CD14-positive monocyte (primary cell): ENCODE measurements around the gene VIPAS39. TPM values are rescaled to one million over a fixed set of nuclear protein-coding genes. Genes with fewer than 3 reads are reported as not detected.

Experiments used
- DNase-seq, 3 donors: peaks; one replicate each; pipeline ENCODE4 v3.0.0-alpha.2; 2011 to 2022
- H2AFZ ChIP-seq: 2 replicates; pipeline ENCODE4 v1.6.0; 2012; ENCODE audit warnings: mild to moderate bottlenecking, low read depth, low read length, inconsistent platforms; ENCODE audit not compliant: insufficient read depth, poor library complexity, severe bottlenecking
- H3K27ac ChIP-seq, 2 donors: 1 replicate in 1 of 2; 2 replicates in 1 of 2; pipeline ENCODE4 v1.5.1; 2012 to 2013; ENCODE audit warnings: low read length in 2 of 2, control low read depth in 1 of 2, inconsistent platforms in 1 of 2, low read depth in 1 of 2, mild to moderate bottlenecking in 1 of 2
- H3K27me3 ChIP-seq, 2 donors: one replicate each; pipeline versions ENCODE4 v1.6.0 to v1.6.1; 2011 to 2013; ENCODE audit warnings: low read length in 2 of 2; ENCODE audit not compliant: control insufficient read depth in 2 of 2, insufficient read depth in 2 of 2
- H3K36me3 ChIP-seq, 2 donors: replicated peaks in 1 of 2; 1 replicate in 1 of 2; 2 replicates in 1 of 2; pipeline versions ENCODE4 v1.5.1 to v1.6.1; 2012 to 2013; ENCODE audit warnings: low read length in 2 of 2, control low read depth in 1 of 2, inconsistent platforms in 1 of 2, mild to moderate bottlenecking in 1 of 2; ENCODE audit not compliant: insufficient read depth in 2 of 2, control insufficient read depth in 1 of 2
- H3K4me1 ChIP-seq, 2 donors: 1 replicate in 1 of 2; 2 replicates in 1 of 2; pipeline versions ENCODE4 v1.5.1 to v1.6.1; 2012 to 2013; ENCODE audit warnings: low read length in 2 of 2, control low read depth in 1 of 2, inconsistent platforms in 1 of 2, mild to moderate bottlenecking in 1 of 2, moderate library complexity in 1 of 2; ENCODE audit not compliant: insufficient read depth in 2 of 2, control insufficient read depth in 1 of 2
- H3K4me2 ChIP-seq: replicated peaks from 2 replicates; pipeline ENCODE3; 2012; ENCODE audit warnings: low read length, moderate library complexity, mild to moderate bottlenecking; ENCODE audit not compliant: poor library complexity, severe bottlenecking; ENCODE audit errors: extremely low read depth
- H3K4me3 ChIP-seq, 3 experiments: fragments of 200-600 bp in 1 of 3; sonication (generic) in 1 of 3; replicated peaks in 1 of 3; 1 replicate in 2 of 3; 2 replicates in 1 of 3; pipeline ENCODE4 v1.5.1; 2011 to 2013; ENCODE audit warnings: low read length in 3 of 3, mild to moderate bottlenecking in 3 of 3, control low read depth in 2 of 3, low read depth in 2 of 3, inconsistent platforms in 1 of 3, moderate library complexity in 1 of 3
- H3K79me2 ChIP-seq: 2 replicates; pipeline ENCODE4 v1.6.0; 2012; ENCODE audit warnings: mild to moderate bottlenecking, control low read depth, inconsistent platforms, low read length, moderate library complexity; ENCODE audit not compliant: insufficient read depth
- H3K9ac ChIP-seq: 2 replicates; pipeline ENCODE4 v1.6.0; 2017; ENCODE audit warnings: low read length, mild to moderate bottlenecking; ENCODE audit not compliant: insufficient read depth, poor library complexity, severe bottlenecking
- H3K9me3 ChIP-seq, 2 donors: replicated peaks in 1 of 2; 1 replicate in 1 of 2; 2 replicates in 1 of 2; pipeline versions ENCODE4 v1.5.1 to v1.6.1; 2012 to 2013; ENCODE audit warnings: low read length in 2 of 2, control low read depth in 1 of 2; ENCODE audit not compliant: control insufficient read depth in 1 of 2, insufficient read depth in 1 of 2
- H4K20me1 ChIP-seq: 2 replicates; pipeline ENCODE4 v1.6.0; 2012; ENCODE audit warnings: mild to moderate bottlenecking, low read length, control low read depth, moderate library complexity; ENCODE audit not compliant: insufficient read depth
- H3K27ac Mint-ChIP-seq, 7 donors: one replicate each; pipeline ENCODE4 v1.8.0; 2020; ENCODE audit warnings: mild to moderate bottlenecking in 7 of 7, mixed read lengths in 7 of 7, moderate library complexity in 6 of 7, inconsistent platforms in 2 of 7
- H3K27me3 Mint-ChIP-seq, 3 donors: one replicate each; pipeline ENCODE4 v1.8.0; 2021 to 2022; ENCODE audit warnings: low read depth in 3 of 3, mild to moderate bottlenecking in 3 of 3, mixed read lengths in 3 of 3, moderate library complexity in 3 of 3, inconsistent platforms in 1 of 3
- H3K36me3 Mint-ChIP-seq, 2 donors: one replicate each; pipeline ENCODE4 v1.8.0; 2020; ENCODE audit warnings: mixed read lengths in 2 of 2, inconsistent platforms in 1 of 2, mild to moderate bottlenecking in 1 of 2
- H3K4me1 Mint-ChIP-seq: one replicate; pipeline ENCODE4 v1.8.0; 2020; ENCODE audit warnings: mild to moderate bottlenecking, mixed read lengths
- H3K4me3 Mint-ChIP-seq, 2 donors: one replicate each; pipeline ENCODE4 v1.8.0; 2020; ENCODE audit warnings: mild to moderate bottlenecking in 2 of 2, mixed read lengths in 2 of 2, moderate library complexity in 1 of 2
- H3K9me3 Mint-ChIP-seq, 7 donors: one replicate each; pipeline ENCODE4 v1.8.0; 2020 to 2022; ENCODE audit warnings: mixed read lengths in 7 of 7, mild to moderate bottlenecking in 6 of 7, moderate library complexity in 6 of 7, inconsistent platforms in 2 of 7
- CTCF ChIP-seq: fragments of 200-600 bp; IDR thresholded peaks from one replicate; pipeline ENCODE4 v1.8.0; 2022; ENCODE audit warnings: antibody characterized with exemption, mild to moderate bottlenecking
- WGBS: methylation state at CpG from one replicate; pipeline ENCODE4 v1.1.5; 2013; ENCODE audit warnings: missing lambda C conversion rate; ENCODE audit not compliant: insufficient coverage; 5-methylcytosine and 5-hydroxymethylcytosine counted together
- intact Hi-C, 2 donors: fragments of 100-400 bp; cut with micrococcal nuclease; formaldehyde crosslinking; loops; one replicate each; pipeline versions ENCODE4 v1.15.0 to v1.15.1; 2023
- polyA plus RNA-seq, 3 donors: library from polyadenylated mRNA; depleted of rRNA in 1 of 3; unstranded in 2 of 3; stranded (reverse) in 1 of 3; fragments of 300-500 nt in 2 of 3; fragments of >200 nt in 1 of 3; fragmentation: Illumina TruSeq in 2 of 3; gene quantifications; 1 replicate in 2 of 3; 2 replicates in 1 of 3; pipeline ENCODE4 v1.2.3, GENCODE V29; 2012 to 2021

VIPAS39 gene
- polyA plus RNA-seq, 3 donors, result 8.1 to 17.8 (median 10.8) TPM

- no peaks in the 10 kb centered on the region for H3K9me3 ChIP-seq
- 100% methylated on average over 5 of the region's 7 CpGs for WGBS
- no peaks in the 10 kb centered on the region for H3K36me3 ChIP-seq
- no peak overlapping the region for H2AFZ ChIP-seq
- H3K36me3 Mint-ChIP-seq, result no peaks in the 10 kb centered on the region
- H3K4me1 ChIP-seq, result no peaks in the 10 kb centered on the region
- no peaks in the 10 kb centered on the region for H3K4me1 Mint-ChIP-seq
- peaks cover 1 to 2% (median 2%) of the 10 kb centered on the region in 3 donors for H3K27me3 Mint-ChIP-seq
- no peak overlapping the region for H3K27ac Mint-ChIP-seq
- no peak overlapping the region for H3K9ac ChIP-seq
- no peak for DNase-seq
- no peak overlapping the region for H3K4me2 ChIP-seq
- no peaks in the 10 kb centered on the region for H4K20me1 ChIP-seq
- no peaks in the 10 kb centered on the region for H3K79me2 ChIP-seq
- intact Hi-C loops, result no loop called here
- no peak overlapping the region for H3K4me3 ChIP-seq
- H3K27me3 ChIP-seq, result no peaks in the 10 kb centered on the region
- no peak overlapping the region for H3K4me3 Mint-ChIP-seq
- H3K27ac ChIP-seq, result no peak overlapping the region
- no peaks in the 10 kb centered on the region for H3K9me3 Mint-ChIP-seq
- TF ChIP-seq CTCF, result no peak
Observed at GRCh38 chr14:77488558-77488957, 31.2 kb upstream of the VIPAS39 start.

- TF ChIP-seq CTCF, result no peak
- intact Hi-C loops, result no loop called here
- WGBS, result 91% methylated on average over 4 of the region's 7 CpGs
Observed at GRCh38 chr14:77485901-77486678, 28.7 kb upstream of the VIPAS39 start.

More at GRCh38 chr14:77485901-77486678, 28.7 kb upstream of the VIPAS39 start:
- Histone ChIP-seq H3K9ac (no peak overlapping the region), H2AFZ (no peak overlapping the region), H3K79me2 (no peaks in the 10 kb centered on the region), H3K9me3 (no peaks in the 10 kb centered on the region), H3K4me1 (no peaks in the 10 kb centered on the region), H3K36me3 (no peaks in the 10 kb centered on the region), H3K27me3 (no peaks in the 10 kb centered on the region), H4K20me1 (no peaks in the 10 kb centered on the region), H3K27ac (no peak overlapping the region), H3K4me2 (no peak overlapping the region), H3K4me3 (no peak overlapping the region)
- Mint-ChIP-seq H3K9me3 (no peaks in the 10 kb centered on the region), H3K4me1 (no peaks in the 10 kb centered on the region), H3K27ac (no peak overlapping the region), H3K27me3 (peaks cover 0 to 2% (median 1%) of the 10 kb centered on the region in 3 donors), H3K36me3 (no peaks in the 10 kb centered on the region), H3K4me3 (no peak overlapping the region)
- DNase-seq, result no peak
